HUES64 (cell line): ENCODE measurements around the gene TCF7L2.

ENCODE experiments used
- H3K27ac ChIP-seq: 2 replicates; pipeline ENCODE4 v1.7.0; 2013; ENCODE audit warnings: low read depth, low read length, inconsistent platforms
- H3K27me3 ChIP-seq: 2 replicates; pipeline ENCODE4 v1.6.1; 2013; ENCODE audit warnings: mild to moderate bottlenecking, low read length; ENCODE audit not compliant: insufficient read depth
- H3K36me3 ChIP-seq: 2 replicates; pipeline ENCODE4 v1.6.1; 2013; ENCODE audit warnings: mild to moderate bottlenecking, low read length; ENCODE audit not compliant: insufficient read depth
- H3K4me1 ChIP-seq: 2 replicates; pipeline ENCODE4 v1.6.1; 2013; ENCODE audit warnings: mild to moderate bottlenecking, low read length, moderate library complexity; ENCODE audit not compliant: insufficient read depth
- H3K4me3 ChIP-seq: 2 replicates; pipeline ENCODE4 v1.5.1; 2013; ENCODE audit warnings: mild to moderate bottlenecking, low read length, moderate library complexity
- H3K9ac ChIP-seq: 2 replicates; pipeline ENCODE4 v1.6.1; 2013; ENCODE audit warnings: mild to moderate bottlenecking, low read depth, low read length
- H3K9me3 ChIP-seq: 2 replicates; pipeline ENCODE4 v1.6.1; 2013; ENCODE audit warnings: low read depth, low read length; ENCODE audit not compliant: insufficient read depth
- WGBS: fragments of 150-250, 120-280 bp; methylation state at CpG from one replicate; pipeline ENCODE4 v1.1.7; 2013; ENCODE audit warnings: missing lambda C conversion rate; 5-methylcytosine and 5-hydroxymethylcytosine counted together

Gene TCF7L2

GRCh38 chr10:113071446-113071845, 121.4 kb downstream of the TCF7L2 start:
- WGBS: 72% methylated on average over 7 of the region's 7 CpGs
- peaks cover 14% of the 10 kb centered on the region for H3K36me3 ChIP-seq
- no peak overlapping the region for H3K27ac ChIP-seq
- no peaks in the 10 kb centered on the region for H3K9me3 ChIP-seq
- H3K4me1 ChIP-seq: peaks cover 26% of the 10 kb centered on the region
- no peak overlapping the region for H3K9ac ChIP-seq
- H3K27me3 ChIP-seq: no peaks in the 10 kb centered on the region
- H3K4me3 ChIP-seq: no peak overlapping the region

- no peaks in the 10 kb centered on the region for H3K9me3 ChIP-seq
- no peak overlapping the region for H3K9ac ChIP-seq
- H3K4me3 ChIP-seq: no peak overlapping the region
- H3K36me3 ChIP-seq: peaks cover 14% of the 10 kb centered on the region
- 58% methylated on average over 23 of the region's 23 CpGs for WGBS
- peak overlapping the region; percentile 34; the same call in 1 of the 2 replicates for H3K27ac ChIP-seq
- peaks cover 31% of the 10 kb centered on the region for H3K4me1 ChIP-seq
- H3K27me3 ChIP-seq: no peaks in the 10 kb centered on the region
These were observed 123.6 kb downstream of the TCF7L2 start for GRCh38 chr10:113073549-113074189.

GRCh38 chr10:113076949-113077348, 126.9 kb downstream of the TCF7L2 start:
- H3K9me3 ChIP-seq: no peaks in the 10 kb centered on the region
- H3K27me3 ChIP-seq: no peaks in the 10 kb centered on the region
- no peak overlapping the region for H3K4me3 ChIP-seq
- H3K27ac ChIP-seq: no peak overlapping the region
- peaks cover 47% of the 10 kb centered on the region for H3K4me1 ChIP-seq
- H3K9ac ChIP-seq: no peak overlapping the region
- peaks cover 5% of the 10 kb centered on the region; the same call in 1 of the 2 replicates for H3K36me3 ChIP-seq
- WGBS: 91% methylated on average over 1 of the region's 1 CpG

- WGBS: 84% methylated on average over 4 of the region's 4 CpGs
- Histone ChIP-seq H3K9me3 (no peaks in the 10 kb centered on the region), H3K27ac (no peak overlapping the region), H3K9ac (no peak overlapping the region), H3K4me3 (no peak overlapping the region), H3K36me3 (peaks cover 5% of the 10 kb centered on the region; the same call in 1 of the 2 replicates), H3K4me1 (peaks cover 47% of the 10 kb centered on the region), H3K27me3 (no peaks in the 10 kb centered on the region)
These were observed 128.3 kb downstream of the TCF7L2 start for GRCh38 chr10:113078282-113078907.

- Histone ChIP-seq H3K9me3 (no peaks in the 10 kb centered on the region), H3K9ac (no peak overlapping the region), H3K4me3 (no peak overlapping the region), H3K4me1 (peaks cover 32% of the 10 kb centered on the region), H3K27me3 (no peaks in the 10 kb centered on the region), H3K27ac (0 out of 2 replicates have a peak overlapping the region, but pooled peaks have one; percentile 36), H3K36me3 (peaks cover 5% of the 10 kb centered on the region; the same call in 1 of the 2 replicates)
- 88% methylated on average over 6 of the region's 8 CpGs for WGBS
These were observed 130.2 kb downstream of the TCF7L2 start for GRCh38 chr10:113080061-113080924.

- no peaks in the 10 kb centered on the region for H3K9me3 ChIP-seq
- H3K4me1 ChIP-seq: peaks cover 26% of the 10 kb centered on the region
- H3K36me3 ChIP-seq: peaks cover 5% of the 10 kb centered on the region; the same call in 1 of the 2 replicates
- no peaks in the 10 kb centered on the region for H3K27me3 ChIP-seq
- H3K27ac ChIP-seq: 0 out of 2 replicates have a peak overlapping the region, but pooled peaks have one; percentile 1
- WGBS: 70% methylated on average over 1 of the region's 2 CpGs
- no peak overlapping the region for H3K4me3 ChIP-seq
- no peak overlapping the region for H3K9ac ChIP-seq
These were observed 130.8 kb downstream of the TCF7L2 start for GRCh38 chr10:113080925-113081229.

GRCh38 chr10:113084031-113084430, 134.0 kb downstream of the TCF7L2 start:
- Histone ChIP-seq H3K4me1 (peaks cover 39% of the 10 kb centered on the region), H3K27me3 (no peaks in the 10 kb centered on the region), H3K9me3 (no peaks in the 10 kb centered on the region), H3K27ac (no peak overlapping the region), H3K36me3 (no peaks in the 10 kb centered on the region), H3K4me3 (no peak overlapping the region), H3K9ac (no peak overlapping the region)
- 93% methylated on average over 4 of the region's 4 CpGs for WGBS

GRCh38 chr10:113085776-113086175, 135.7 kb downstream of the TCF7L2 start:
- Histone ChIP-seq H3K27ac (0 out of 2 replicates have a peak overlapping the region, but pooled peaks have one; percentile 10), H3K27me3 (no peaks in the 10 kb centered on the region), H3K9me3 (no peaks in the 10 kb centered on the region), H3K36me3 (0 out of 2 replicates have a peak, but pooled peaks cover 5% of the 10 kb centered on the region), H3K4me1 (peaks cover 31% of the 10 kb centered on the region), H3K4me3 (no peak overlapping the region), H3K9ac (no peak overlapping the region)
- WGBS: 89% methylated on average over 4 of the region's 4 CpGs

- peaks cover 9% of the 10 kb centered on the region; the same call in 1 of the 2 replicates for H3K36me3 ChIP-seq
- peak overlapping the region; percentile 80; the same call in 1 of the 2 replicates for H3K27ac ChIP-seq
- H3K4me1 ChIP-seq: peaks cover 26% of the 10 kb centered on the region
- no peaks in the 10 kb centered on the region for H3K9me3 ChIP-seq
- no peak overlapping the region for H3K4me3 ChIP-seq
- H3K27me3 ChIP-seq: no peaks in the 10 kb centered on the region
- H3K9ac ChIP-seq: no peak overlapping the region
These were observed 136.2 kb downstream of the TCF7L2 start for GRCh38 chr10:113086282-113086681.

GRCh38 chr10:113087165-113088029, 137.3 kb downstream of the TCF7L2 start:
- Histone ChIP-seq H3K9me3 (no peaks in the 10 kb centered on the region), H3K36me3 (peaks cover 16% of the 10 kb centered on the region), H3K27ac (peak overlapping the region; percentile 80), H3K4me3 (no peak overlapping the region), H3K9ac (peak overlapping the region; percentile 39; the same call in 1 of the 2 replicates), H3K27me3 (no peaks in the 10 kb centered on the region), H3K4me1 (peaks cover 23% of the 10 kb centered on the region)
- 50% methylated on average over 9 of the region's 9 CpGs for WGBS
